Measurements from ENCODE around the gene ARID4B.

The ARID4B gene

DNA sequence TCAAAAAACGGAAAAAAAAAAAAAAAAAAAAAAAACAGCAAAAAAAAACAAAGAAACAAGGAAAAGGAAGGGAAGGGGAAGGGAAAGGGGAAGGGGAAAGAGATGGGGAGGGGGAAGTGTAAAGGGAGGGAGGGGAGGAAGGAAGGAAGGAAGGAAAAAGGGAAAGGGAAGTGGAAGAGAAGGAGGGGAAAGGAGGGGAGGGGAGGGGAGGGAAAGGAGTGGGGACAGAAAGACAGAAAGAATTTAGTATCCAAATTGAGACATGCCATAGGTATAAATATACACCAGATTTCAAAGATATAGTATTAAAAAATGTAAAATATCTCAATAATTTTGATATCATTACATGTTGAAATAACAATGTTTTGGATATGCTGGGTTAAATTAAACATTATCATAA lies 25.8 kb downstream of the ARID4B start:
- no peak for DNase-seq (ENCODE audit: low spot score)
- no peak overlapping the region for H3K27ac ChIP-seq
- TF ChIP-seq, protein P1, sequence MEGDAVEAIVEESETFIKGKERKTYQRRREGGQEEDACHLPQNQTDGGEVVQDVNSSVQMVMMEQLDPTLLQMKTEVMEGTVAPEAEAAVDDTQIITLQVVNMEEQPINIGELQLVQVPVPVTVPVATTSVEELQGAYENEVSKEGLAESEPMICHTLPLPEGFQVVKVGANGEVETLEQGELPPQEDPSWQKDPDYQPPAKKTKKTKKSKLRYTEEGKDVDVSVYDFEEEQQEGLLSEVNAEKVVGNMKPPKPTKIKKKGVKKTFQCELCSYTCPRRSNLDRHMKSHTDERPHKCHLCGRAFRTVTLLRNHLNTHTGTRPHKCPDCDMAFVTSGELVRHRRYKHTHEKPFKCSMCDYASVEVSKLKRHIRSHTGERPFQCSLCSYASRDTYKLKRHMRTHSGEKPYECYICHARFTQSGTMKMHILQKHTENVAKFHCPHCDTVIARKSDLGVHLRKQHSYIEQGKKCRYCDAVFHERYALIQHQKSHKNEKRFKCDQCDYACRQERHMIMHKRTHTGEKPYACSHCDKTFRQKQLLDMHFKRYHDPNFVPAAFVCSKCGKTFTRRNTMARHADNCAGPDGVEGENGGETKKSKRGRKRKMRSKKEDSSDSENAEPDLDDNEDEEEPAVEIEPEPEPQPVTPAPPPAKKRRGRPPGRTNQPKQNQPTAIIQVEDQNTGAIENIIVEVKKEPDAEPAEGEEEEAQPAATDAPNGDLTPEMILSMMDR (conservative IDR thresholded peaks at IDR 0.05; ENCODE audit: low read depth), result no peak
- ChIA-PET POLR2A (ENCODE audit: low non-redundant PET) (no interaction called here), CTCF (no interaction called here)

DNA sequence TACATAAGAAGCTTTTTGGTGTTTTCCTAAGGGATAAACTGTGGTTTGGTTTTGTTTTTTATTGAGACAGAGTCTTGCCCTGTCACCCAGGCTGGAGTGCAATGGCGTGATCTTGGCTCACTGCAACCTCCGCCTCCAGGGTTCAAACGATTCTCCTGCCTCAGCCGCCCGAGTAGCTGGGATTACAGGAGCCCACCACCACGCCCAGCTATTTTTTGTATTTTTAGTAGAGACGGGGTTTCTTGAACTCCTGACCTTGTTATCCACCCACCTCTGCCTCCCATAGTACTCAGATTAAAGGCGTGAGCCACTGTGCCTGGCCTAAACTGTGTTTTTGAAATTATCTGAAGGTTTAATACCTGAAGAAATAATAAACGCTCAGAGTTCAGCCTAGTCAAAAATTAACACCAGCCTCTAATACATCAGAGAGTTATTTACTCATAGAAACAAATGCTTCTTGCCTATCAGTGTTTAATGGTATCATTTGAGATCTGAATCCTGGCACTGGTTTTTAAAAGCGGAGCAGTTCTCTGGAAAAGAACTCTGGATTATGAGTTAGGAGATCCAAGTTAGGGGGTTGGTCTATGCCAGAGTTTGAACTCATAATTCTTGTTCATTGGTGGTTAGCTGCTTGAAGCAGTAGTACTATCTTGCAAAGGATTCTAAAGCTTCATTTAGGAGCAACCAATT lies 28.7 kb downstream of the ARID4B start:
- no peak overlapping the region for H3K27ac ChIP-seq
- TF ChIP-seq, protein P1 (conservative IDR thresholded peaks at IDR 0.05; ENCODE audit: low read depth), result no peak
- no peak for DNase-seq (ENCODE audit: low spot score)
- ChIA-PET POLR2A (ENCODE audit: low non-redundant PET) (no interaction called here), CTCF (interaction anchor here (0.6 to 0.7 kb wide), 2 partner anchors 24 to 156 kb away, joined by 3 read pairs; no protein-coding TSS in a partner anchor)

DNA sequence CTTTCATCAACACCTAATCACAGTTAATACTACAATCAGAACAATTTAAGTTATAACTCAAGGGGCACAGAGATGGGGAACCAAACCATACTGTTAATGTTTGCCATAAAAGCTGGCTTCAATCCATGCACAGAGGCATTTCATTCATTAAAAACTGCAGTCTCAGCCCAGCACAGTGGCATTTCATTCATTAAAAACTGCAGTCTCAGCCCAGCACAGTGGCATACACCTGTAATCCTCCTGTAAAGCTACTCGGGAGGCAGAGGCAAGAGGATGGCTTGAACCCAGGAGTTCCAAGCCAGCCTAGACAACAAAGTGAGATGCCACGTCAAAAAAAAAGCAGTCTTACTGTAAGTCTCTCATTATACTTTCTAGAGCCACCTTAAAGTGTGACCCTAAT lies 29.2 kb downstream of the ARID4B start:
- ChIA-PET CTCF (no interaction called here), POLR2A (ENCODE audit: low non-redundant PET) (no interaction called here)
- TF ChIP-seq, protein P1 (conservative IDR thresholded peaks at IDR 0.05; ENCODE audit: low read depth), result no peak
- no peak for DNase-seq (ENCODE audit: low spot score)
- H3K27ac ChIP-seq, result no peak overlapping the region

DNA sequence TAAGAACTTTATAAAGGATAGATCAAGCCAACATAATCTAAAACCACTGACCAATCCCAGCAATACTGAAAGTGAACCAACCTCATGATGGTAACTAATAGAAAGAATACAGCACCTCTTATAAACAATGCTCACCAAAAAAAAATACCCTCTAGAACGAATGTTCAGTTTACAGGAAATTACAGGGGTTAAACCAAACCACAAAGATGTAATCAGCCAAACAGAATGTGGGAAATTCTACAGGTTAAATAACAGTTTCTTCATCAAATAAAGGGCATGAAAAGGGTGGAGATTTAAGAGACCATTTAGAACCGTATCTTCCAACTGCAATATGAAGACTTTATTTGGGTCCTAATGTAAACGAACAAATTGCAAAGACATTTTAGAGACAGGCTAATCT lies 30.4 kb downstream of the ARID4B start:
- TF ChIP-seq, protein P1 (conservative IDR thresholded peaks at IDR 0.05; ENCODE audit: low read depth), result no peak
- ChIA-PET POLR2A (ENCODE audit: low non-redundant PET) (no interaction called here), CTCF (no interaction called here)
- DNase-seq (ENCODE audit: low spot score), result no peak
- no peak overlapping the region for H3K27ac ChIP-seq

DNA sequence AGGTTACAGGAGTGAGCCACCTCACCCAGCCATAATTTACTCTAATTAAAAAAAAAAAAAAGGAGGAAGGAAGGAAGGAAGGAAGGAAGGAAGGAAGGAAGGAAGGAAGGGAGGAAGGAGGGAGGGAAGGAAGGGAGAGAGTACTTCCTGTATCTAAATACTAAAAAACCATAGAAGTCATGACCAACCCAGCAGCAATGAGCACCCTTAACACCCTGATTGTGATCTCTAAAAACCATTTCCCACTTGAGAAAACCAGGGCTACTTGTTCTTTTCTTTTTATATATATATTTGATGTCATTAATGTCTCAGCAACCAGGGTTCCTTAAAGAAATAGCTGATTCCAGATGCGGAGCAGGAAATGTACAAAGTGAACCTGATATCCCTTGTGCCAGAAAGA lies 31.2 kb downstream of the ARID4B start:
- no peak for DNase-seq (ENCODE audit: low spot score)
- ChIA-PET CTCF (no interaction called here), POLR2A (ENCODE audit: low non-redundant PET) (no interaction called here)
- H3K27ac ChIP-seq, result no peak overlapping the region
- TF ChIP-seq, protein P1 (conservative IDR thresholded peaks at IDR 0.05; ENCODE audit: low read depth), result no peak

DNA sequence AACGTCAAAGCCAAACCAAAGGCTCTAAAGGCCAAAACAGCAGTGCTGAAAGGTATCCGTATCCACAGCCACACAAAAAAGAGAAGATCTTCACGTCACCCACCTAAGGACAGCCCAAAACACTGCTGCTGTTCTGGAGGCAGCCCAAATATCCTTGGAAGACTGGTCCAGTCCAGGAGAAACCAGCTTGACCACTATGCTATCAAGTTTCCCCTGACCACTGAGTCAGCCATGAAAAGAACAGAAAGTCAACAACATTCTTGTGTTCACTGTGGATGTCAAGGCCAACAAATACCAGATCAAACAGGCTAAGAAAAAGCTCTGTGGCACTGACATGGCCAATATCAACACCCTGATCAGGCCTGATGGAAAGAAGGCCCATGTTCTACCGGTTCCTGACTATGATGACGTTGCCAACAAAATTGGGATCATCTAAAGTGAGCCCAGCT lies 32.1 kb downstream of the ARID4B start:
- ChIA-PET POLR2A (ENCODE audit: low non-redundant PET) (no interaction called here), CTCF (interaction anchor here (0.6 kb wide), 1 partner anchor 30 kb away, joined by 4 read pairs; no protein-coding TSS in a partner anchor)
- no peak for DNase-seq (ENCODE audit: low spot score)
- TF ChIP-seq, protein P1 (conservative IDR thresholded peaks at IDR 0.05; ENCODE audit: low read depth), result no peak
- H3K27ac ChIP-seq, result no peak overlapping the region

Data from RWPE1 (cell line).